IMR-90 (cell line): ENCODE results near the gene ACP1. TPM values are rescaled to one million over a fixed set of nuclear protein-coding genes. Genes with fewer than 3 reads are reported as not detected.

ENCODE experiments used
- ATAC-seq: fragments of 200-7000 bp; cut with Tn5 transposase; 2 replicates; pipeline ENCODE4 v1.9.1; 2020; ENCODE audit warnings: low read depth, mild to moderate bottlenecking, moderate library complexity
- BruUV-seq: library from RNA; stranded (reverse); fragments of 400-500 nt; replicated peaks from 2 replicates; lab custom pipeline; 2021; lab: Mats Ljungman, UMichigan
- CTCF ChIA-PET: fragments of 300-600 bp; formaldehyde crosslinking; extraction: SDS; loops from one replicate; lab custom pipeline; 2021; ENCODE audit warnings: antibody characterized with exemption; lab: Yijun Ruan, JAX
- POLR2A ChIA-PET: fragments of 300-600 bp; sonication (Branson Sonifier 250); formaldehyde crosslinking; loops from one replicate; lab custom pipeline; 2022; ENCODE audit warnings: antibody characterized with exemption; ENCODE audit not compliant: unreplicated experiment; lab: Charles Lee
- DNase-seq: peaks from one replicate; pipeline ENCODE4 v3.0.0; 2013
- H2AFZ ChIP-seq: replicated peaks from 2 replicates; pipeline ENCODE3; 2013; ENCODE audit warnings: low read length, mild to moderate bottlenecking; ENCODE audit not compliant: poor library complexity
- H2AK5ac ChIP-seq: 2 replicates; pipeline ENCODE4 v1.6.1; 2013; ENCODE audit warnings: low read depth, low read length, inconsistent platforms
- H2AK9ac ChIP-seq: replicated peaks from 2 replicates; pipeline ENCODE3; 2013; ENCODE audit warnings: mild to moderate bottlenecking, low read depth, low read length, moderate library complexity; ENCODE audit not compliant: poor library complexity
- H2BK120ac ChIP-seq: 2 replicates; pipeline ENCODE4 v1.6.1; 2013; ENCODE audit warnings: low read depth, low read length, inconsistent platforms
- H2BK15ac ChIP-seq: 3 replicates; pipeline ENCODE4 v1.6.1; 2013; ENCODE audit warnings: low read depth, low read length, inconsistent platforms
- H2BK20ac ChIP-seq: 2 replicates; pipeline ENCODE4 v1.6.1; 2013; ENCODE audit warnings: low read depth, mild to moderate bottlenecking, inconsistent platforms, low read length, moderate library complexity
- H2BK5ac ChIP-seq: 2 replicates; pipeline ENCODE4 v1.6.1; 2013; ENCODE audit warnings: mild to moderate bottlenecking, low read depth, low read length, inconsistent platforms; ENCODE audit not compliant: poor library complexity, severe bottlenecking
- H3K14ac ChIP-seq: replicated peaks from 2 replicates; pipeline ENCODE4 v1.6.1; 2013; ENCODE audit warnings: low read depth, low read length, inconsistent platforms
- H3K18ac ChIP-seq: 2 replicates; pipeline ENCODE4 v1.6.1; 2013; ENCODE audit warnings: low read depth, low read length, control low read depth
- H3K23ac ChIP-seq: 2 replicates; pipeline ENCODE4 v1.6.1; 2013; ENCODE audit warnings: low read depth, low read length, inconsistent platforms
- H3K27ac ChIP-seq: 2 replicates; pipeline ENCODE4 v1.5.1; 2013; ENCODE audit warnings: mild to moderate bottlenecking, control low read depth, low read length; ENCODE audit not compliant: insufficient read depth
- H3K27me3 ChIP-seq: 2 replicates; pipeline ENCODE4 v1.6.1; 2013; ENCODE audit warnings: low read length; ENCODE audit not compliant: control insufficient read depth, insufficient read depth
- H3K36me3 ChIP-seq: 2 replicates; pipeline ENCODE4 v1.6.1; 2013; ENCODE audit warnings: low read length, mixed read lengths; ENCODE audit not compliant: control insufficient read depth, insufficient read depth
- H3K4ac ChIP-seq: 2 replicates; pipeline ENCODE4 v1.6.1; 2013; ENCODE audit warnings: low read depth, low read length, inconsistent platforms
- H3K4me1 ChIP-seq: 2 replicates; pipeline ENCODE4 v1.6.1; 2013; ENCODE audit warnings: low read length, mixed read lengths; ENCODE audit not compliant: control insufficient read depth, insufficient read depth
- H3K4me2 ChIP-seq: 2 replicates; pipeline ENCODE4 v1.6.1; 2013; ENCODE audit warnings: low read depth, mild to moderate bottlenecking, control low read depth, low read length, moderate library complexity
- H3K4me3 ChIP-seq: 2 replicates; pipeline ENCODE4 v1.5.1; 2013; ENCODE audit warnings: low read depth, mild to moderate bottlenecking, control low read depth, low read length, moderate library complexity; ENCODE audit not compliant: insufficient read depth
- H3K56ac ChIP-seq: 2 replicates; pipeline ENCODE4 v1.6.1; 2013; ENCODE audit warnings: low read length, inconsistent platforms; ENCODE audit not compliant: insufficient read depth; ENCODE audit errors: extremely low read depth
- H3K79me1 ChIP-seq, 2 experiments: 2 replicates each; pipeline ENCODE4 v1.6.1; 2013; ENCODE audit warnings: low read length in 2 of 2, inconsistent platforms in 1 of 2, low read depth in 1 of 2
- H3K9ac ChIP-seq: 2 replicates; pipeline ENCODE4 v1.6.1; 2013; ENCODE audit warnings: low read depth, low read length, control low read depth
- H3K9me1 ChIP-seq: 2 replicates; pipeline ENCODE4 v1.6.1; 2013; ENCODE audit warnings: low read length, inconsistent platforms; ENCODE audit not compliant: insufficient read depth
- H3K9me3 ChIP-seq: 2 replicates; pipeline ENCODE4 v1.6.1; 2013; ENCODE audit warnings: low read length; ENCODE audit not compliant: control insufficient read depth, insufficient read depth
- H4K20me1 ChIP-seq: 2 replicates; pipeline ENCODE4 v1.6.1; 2013; ENCODE audit warnings: low read length, inconsistent platforms; ENCODE audit not compliant: insufficient read depth
- H4K5ac ChIP-seq: 2 replicates; pipeline ENCODE4 v1.6.1; 2013; ENCODE audit warnings: mild to moderate bottlenecking, low read depth, low read length, control low read depth
- H4K8ac ChIP-seq, 2 experiments: 2 replicates each; pipeline ENCODE4 v1.6.1; 2013; ENCODE audit warnings: low read depth in 2 of 2, low read length in 2 of 2, control low read depth in 1 of 2, inconsistent platforms in 1 of 2
- H4K91ac ChIP-seq: 2 replicates; pipeline ENCODE4 v1.6.1; 2013; ENCODE audit warnings: low read depth, low read length, inconsistent platforms; ENCODE audit not compliant: insufficient read depth
- NFE2L2 ChIP-seq: fragments of 150-350 bp; IDR thresholded peaks from 2 replicates; pipeline ENCODE4 v1.6.1; 2016; ENCODE audit warnings: low read depth, mild to moderate bottlenecking, low read length
- WGBS, 2 experiments: methylation state at CpG; one replicate each; pipeline versions ENCODE4 v1.1.5 to v1.1.7; 2013; ENCODE audit warnings: missing lambda C conversion rate in 2 of 2; ENCODE audit not compliant: insufficient read length in 1 of 2; ENCODE audit errors: extremely low coverage in 2 of 2; 5-methylcytosine and 5-hydroxymethylcytosine counted together
- dilution Hi-C: fragments of 300-500 bp; cut with HindIII; formaldehyde crosslinking; loops from one replicate; pipeline ENCODE4 v1.14.3; 2018; ENCODE audit warnings: low sequenced_read_pairs; ENCODE audit not compliant: unreplicated experiment
- in situ Hi-C: fragments of 300-500 bp; cut with MboI; formaldehyde crosslinking; loops from 3 replicates; pipeline ENCODE4 v1.14.3; 2019; ENCODE audit warnings: low sequenced_read_pairs, inconsistent platforms, mixed read lengths
- intact Hi-C: fragments of 100-400 bp; cut with micrococcal nuclease; formaldehyde crosslinking; loops from 2 replicates; pipeline ENCODE4 v1.10.0; 2022
- polyA plus RNA-seq, 3 experiments: library from polyadenylated mRNA; depleted of rRNA; stranded (reverse); fragments of >200 nt; gene quantifications; 2 replicates each; pipeline ENCODE4 v1.2.3, GENCODE V29; 2012; ENCODE audit warnings: low replicate concordance in 1 of 3
- total RNA-seq: library from RNA; depleted of rRNA; stranded (reverse); fragments of >200 nt; gene quantifications from 2 replicates; pipeline ENCODE4 v1.2.3, GENCODE V29; 2012

The ACP1 gene
- total and polyA plus RNA-seq, 2 of the 4 experiments (the other 2 are of a cell fraction) = 85.7 to 104 TPM

- ATAC-seq (peak; percentile 27), DNase-seq (peak; percentile 29)
- Histone ChIP-seq H3K27me3 (peaks cover 24% of the 10 kb centered on the region), H3K4me3 (peak overlapping the region; percentile 2; the same call in 1 of the 2 replicates), H2AK9ac (no peak overlapping the region), H3K18ac (no peak overlapping the region), H3K9me3 (no peaks in the 10 kb centered on the region), H3K4me1 (peaks cover 11% of the 10 kb centered on the region), H4K5ac (no peak overlapping the region), H3K27ac (no peak overlapping the region), H2BK5ac (no peak overlapping the region), H2AFZ (no peak overlapping the region), H3K4ac (no peak overlapping the region), H2AK5ac (no peak overlapping the region), H2BK15ac (no peak overlapping the region), H3K14ac (no peak overlapping the region), H3K36me3 (no peaks in the 10 kb centered on the region; the same call in 1 of the 2 replicates), H3K9me1 (0 out of 2 replicates have a peak, but pooled peaks cover 9% of the 10 kb centered on the region), H3K4me2 (no peak overlapping the region; the same call in 1 of the 2 replicates), H2BK20ac (no peak overlapping the region), H3K79me1 (no peaks in the 10 kb centered on the region), H2BK120ac (no peak overlapping the region), H3K23ac (no peak overlapping the region), H3K56ac (no peak overlapping the region), H3K9ac (no peak overlapping the region), H4K91ac (no peak overlapping the region), H4K8ac (no peak overlapping the region), H4K20me1 (no peaks in the 10 kb centered on the region)
- intact Hi-C loops = no loop called here
- WGBS, 2 experiments = 4% methylated on average over 21 of the region's 46 CpGs; no CpG with 5 or more reads in 1 of the 2 experiments
- no peak for TF ChIP-seq NFE2L2
- POLR2A ChIA-PET = no interaction called here
- in situ Hi-C loops = no loop called here
- CTCF ChIA-PET = interaction anchor here (0.6 kb wide), 1 partner anchor 13 kb away, joined by 3 read pairs; no protein-coding TSS in a partner anchor
- BruUV-seq = no TSS peak
- dilution Hi-C loops = no loop called here
Observed at GRCh38 chr2:287471-287885, 22.7 kb downstream of the ACP1 start.
